ENCODE results near the gene C1orf105.

C1orf105 gene

GRCh38 chr1:172453607-172454006, 33.1 kb downstream of the C1orf105 start:
- in situ Hi-C loops (cut with MboI; ENCODE audit: low sequenced_read_pairs) = loop anchor here (25.0 kb wide), 1 partner anchor 259 kb away; no protein-coding TSS in a partner anchor

DNA sequence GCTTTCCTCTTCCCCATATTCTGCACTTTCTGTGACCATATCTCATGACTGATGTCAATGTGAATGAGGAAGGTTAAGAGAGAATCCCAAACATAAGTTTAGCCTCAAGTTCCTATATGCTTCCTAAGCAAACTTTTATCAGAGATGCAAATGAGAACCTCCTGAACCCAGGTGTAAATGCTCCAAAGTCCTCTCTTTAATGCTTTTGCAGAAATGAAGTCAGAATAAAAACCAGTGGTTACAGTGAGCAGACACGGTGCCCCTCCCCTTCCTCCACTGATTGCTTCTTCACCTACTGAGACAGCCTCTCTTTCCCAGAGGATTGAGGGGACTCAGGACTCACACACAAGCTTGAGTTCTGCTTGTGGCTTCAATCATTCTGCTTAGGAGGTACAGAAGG, 35.0 kb downstream of the C1orf105 start:
- in situ Hi-C loops (cut with MboI; ENCODE audit: low sequenced_read_pairs) = loop anchor here (25.0 kb wide), 1 partner anchor 257 kb away; no protein-coding TSS in a partner anchor

GRCh38 chr1:172456344-172456769, 35.9 kb downstream of the C1orf105 start:
- in situ Hi-C loops (cut with MboI; ENCODE audit: low sequenced_read_pairs) = loop anchor here (25.0 kb wide), 1 partner anchor 256 kb away; no protein-coding TSS in a partner anchor

- in situ Hi-C loops (cut with MboI; ENCODE audit: low sequenced_read_pairs) = loop anchor here (25.0 kb wide), 1 partner anchor 255 kb away; no protein-coding TSS in a partner anchor
Observed at GRCh38 chr1:172457479-172458130, 37.1 kb downstream of the C1orf105 start.

DNA sequence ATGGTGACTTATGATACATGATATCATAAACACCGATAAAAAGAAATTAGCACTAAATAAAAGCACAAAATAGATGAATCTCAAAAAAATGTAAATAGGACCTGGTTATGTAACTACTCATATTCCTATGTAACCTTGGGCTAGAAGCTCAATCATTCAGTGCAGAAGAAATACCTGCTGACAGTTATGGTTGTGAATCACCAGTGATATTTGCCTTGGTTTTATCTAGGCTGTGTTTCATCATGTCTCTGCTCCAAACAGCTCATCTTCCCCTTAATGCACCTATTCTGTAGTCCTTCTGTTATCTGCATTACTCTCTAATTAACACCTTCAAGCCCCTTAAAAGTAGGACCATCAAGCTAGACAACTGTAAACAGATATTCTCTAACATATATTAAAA, 39.7 kb downstream of the C1orf105 start:
- in situ Hi-C loops (cut with MboI; ENCODE audit: low sequenced_read_pairs) = loop anchor here (25.0 kb wide), 1 partner anchor 252 kb away; no protein-coding TSS in a partner anchor

- in situ Hi-C loops (cut with MboI; ENCODE audit: low sequenced_read_pairs) = loop anchor here (25.0 kb wide), 1 partner anchor 251 kb away; no protein-coding TSS in a partner anchor
Observed at GRCh38 chr1:172460887-172461315, 40.4 kb downstream of the C1orf105 start.

GRCh38 chr1:172465617-172466016, 45.1 kb downstream of the C1orf105 start:
- in situ Hi-C loops (cut with MboI; ENCODE audit: low sequenced_read_pairs) = loop anchor here (25.0 kb wide), 1 partner anchor 247 kb away; no protein-coding TSS in a partner anchor

DNA sequence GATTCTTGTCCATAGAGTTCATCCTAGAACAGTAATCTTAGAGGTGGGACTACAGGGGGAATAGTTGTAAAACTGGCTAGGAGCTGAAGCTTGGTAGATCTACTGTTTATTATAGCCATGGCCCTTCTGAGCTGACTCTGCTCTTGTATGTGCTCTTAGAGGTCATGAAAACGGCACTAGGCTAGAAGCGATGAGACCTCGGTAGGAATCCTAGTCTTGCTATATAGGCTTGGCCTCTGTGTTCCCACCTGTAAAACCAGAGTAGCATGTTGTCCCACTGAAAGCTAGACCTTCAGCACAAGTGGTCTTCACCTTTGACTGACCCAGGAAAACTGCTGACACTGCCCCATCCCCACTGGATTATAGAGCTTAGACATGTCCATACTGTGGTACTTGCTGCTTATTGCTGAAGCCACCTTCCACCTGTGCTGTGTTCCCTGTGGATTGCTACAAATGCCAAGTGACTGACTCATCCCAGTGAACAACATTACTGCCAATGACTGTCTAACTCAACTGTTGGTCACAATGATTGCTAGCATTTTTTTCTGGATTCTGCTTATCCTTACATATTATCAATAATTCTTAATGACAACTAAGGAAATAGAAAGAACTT, 46.4 kb downstream of the C1orf105 start:
- in situ Hi-C loops (cut with MboI; ENCODE audit: low sequenced_read_pairs) = loop anchor here (25.0 kb wide), 1 partner anchor 245 kb away; no protein-coding TSS in a partner anchor

GRCh38 chr1:172467446-172467845, 47.0 kb downstream of the C1orf105 start:
- in situ Hi-C loops (cut with MboI; ENCODE audit: low sequenced_read_pairs) = loop anchor here (25.0 kb wide), 1 partner anchor 245 kb away; no protein-coding TSS in a partner anchor

DNA sequence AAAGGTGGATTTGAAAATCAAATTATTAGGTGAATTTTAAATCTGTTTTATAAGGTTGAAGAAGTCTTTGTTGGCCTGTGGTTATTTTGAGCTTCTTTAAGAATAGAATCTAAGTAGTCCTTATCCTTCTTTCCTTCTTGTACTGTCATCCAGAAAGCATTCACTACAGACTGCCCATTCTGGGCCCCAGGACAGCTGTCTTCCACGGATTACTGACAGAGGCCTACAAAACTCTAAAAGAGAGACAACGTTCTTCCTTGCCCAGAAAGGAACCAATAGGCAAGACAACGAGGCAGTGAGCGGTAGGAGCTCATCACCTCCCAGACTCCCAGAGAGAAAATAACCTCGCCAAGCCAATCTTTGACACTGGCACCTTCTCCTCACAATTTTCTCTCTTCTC, 47.8 kb downstream of the C1orf105 start:
- in situ Hi-C loops (cut with MboI; ENCODE audit: low sequenced_read_pairs) = loop anchor here (25.0 kb wide), 1 partner anchor 244 kb away; no protein-coding TSS in a partner anchor

DNA sequence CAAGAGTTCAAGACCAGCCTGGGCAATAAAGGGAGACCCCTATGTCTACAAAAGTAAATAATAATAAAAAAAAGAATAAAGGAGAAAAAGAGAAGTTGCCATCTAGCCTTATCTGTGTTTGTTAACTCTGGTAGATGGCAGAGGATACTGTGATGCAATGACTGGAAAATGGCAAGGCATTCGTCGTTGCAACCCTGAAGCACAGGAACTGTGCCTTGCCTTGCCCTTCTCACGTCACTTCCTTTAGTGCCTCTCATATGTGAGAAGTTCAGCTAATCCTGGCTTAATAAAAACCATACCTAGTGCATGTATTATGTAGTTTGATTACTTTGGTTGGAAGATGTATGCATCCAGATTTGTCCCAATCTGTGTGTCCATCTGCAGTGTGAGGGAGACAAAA, 49.2 kb downstream of the C1orf105 start:
- in situ Hi-C loops (cut with MboI; ENCODE audit: low sequenced_read_pairs) = loop anchor here (25.0 kb wide), 1 partner anchor 243 kb away; no protein-coding TSS in a partner anchor

DNA sequence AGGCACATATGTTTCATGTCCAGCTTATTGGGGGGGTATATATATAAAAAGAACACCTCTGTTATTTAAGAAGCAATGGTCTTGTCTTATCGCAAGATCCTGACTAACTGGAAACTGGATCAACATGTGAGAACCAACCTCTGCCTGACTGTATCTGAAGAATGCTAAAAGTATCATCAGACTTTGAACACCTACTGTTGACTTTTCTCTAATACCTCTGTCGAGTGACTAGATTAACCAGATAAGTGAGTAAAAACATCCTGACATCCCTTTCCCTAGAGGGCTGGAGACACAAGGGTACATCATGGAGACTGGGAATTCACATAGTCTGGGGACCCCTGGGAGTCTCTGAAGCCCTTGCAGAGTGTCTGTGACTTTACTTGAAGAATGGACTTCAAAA, 49.7 kb downstream of the C1orf105 start:
- in situ Hi-C loops (cut with MboI; ENCODE audit: low sequenced_read_pairs) = loop anchor here (25.0 kb wide), 1 partner anchor 242 kb away; no protein-coding TSS in a partner anchor

GRCh38 chr1:172471666-172472065, 51.2 kb downstream of the C1orf105 start:
- in situ Hi-C loops (cut with MboI; ENCODE audit: low sequenced_read_pairs) = loop anchor here (25.0 kb wide), 1 partner anchor 241 kb away; no protein-coding TSS in a partner anchor

- in situ Hi-C loops (cut with MboI; ENCODE audit: low sequenced_read_pairs) = loop anchor here (25.0 kb wide), 1 partner anchor 240 kb away; no protein-coding TSS in a partner anchor
Observed at GRCh38 chr1:172472495-172472894, 52.0 kb downstream of the C1orf105 start.

DNA sequence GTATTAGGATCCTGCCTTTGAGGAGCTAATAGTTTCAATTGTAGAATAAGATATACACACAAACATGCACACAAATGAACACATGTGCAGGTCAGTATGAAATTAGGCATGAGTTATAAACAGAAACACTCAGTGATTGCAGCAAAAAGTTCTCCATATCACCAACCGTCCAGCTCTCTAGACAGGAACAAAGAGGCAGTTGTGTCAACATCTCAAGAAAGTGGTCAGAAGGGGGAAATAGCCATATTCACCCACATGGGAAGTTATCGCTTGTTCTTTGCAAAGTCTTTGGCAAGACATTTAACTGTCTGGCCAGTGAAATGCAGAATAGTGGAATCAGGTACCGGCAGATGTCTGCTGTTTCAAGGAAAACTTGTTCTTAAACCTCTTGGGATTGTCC, 52.8 kb downstream of the C1orf105 start:
- in situ Hi-C loops (cut with MboI; ENCODE audit: low sequenced_read_pairs) = loop anchor here (25.0 kb wide), 1 partner anchor 239 kb away; no protein-coding TSS in a partner anchor

- in situ Hi-C loops (cut with MboI; ENCODE audit: low sequenced_read_pairs) = loop anchor here (25.0 kb wide), 1 partner anchor 238 kb away; no protein-coding TSS in a partner anchor
Observed at GRCh38 chr1:172473842-172474241, 53.4 kb downstream of the C1orf105 start.

- in situ Hi-C loops (cut with MboI; ENCODE audit: low sequenced_read_pairs) = no loop called here
Observed at GRCh38 chr1:172476218-172476811, 55.8 kb downstream of the C1orf105 start.

DNA sequence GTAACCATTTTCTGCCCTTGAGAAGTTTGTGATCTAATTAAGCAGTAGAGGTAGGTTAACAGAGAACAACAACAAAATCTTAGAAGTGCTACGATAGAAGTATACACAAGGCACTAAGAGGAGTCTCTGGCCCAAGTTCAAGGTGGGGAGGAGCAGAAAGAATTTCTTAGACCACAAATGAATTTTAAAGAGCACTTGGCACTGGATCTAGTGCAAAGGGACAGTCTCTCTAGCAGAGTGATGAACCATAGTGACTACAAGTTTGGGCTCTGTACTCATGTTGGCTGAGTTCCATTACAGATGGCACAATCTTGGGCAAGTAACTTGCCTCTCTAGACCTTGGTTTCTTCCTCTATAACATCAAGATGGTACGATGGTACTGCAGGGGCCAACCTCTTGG, 56.7 kb downstream of the C1orf105 start:
- in situ Hi-C loops (cut with MboI; ENCODE audit: low sequenced_read_pairs) = no loop called here

GRCh38 chr1:172477741-172478140, 57.3 kb downstream of the C1orf105 start:
- in situ Hi-C loops (cut with MboI; ENCODE audit: low sequenced_read_pairs) = no loop called here

- in situ Hi-C loops (cut with MboI; ENCODE audit: low sequenced_read_pairs) = no loop called here
Observed at GRCh38 chr1:172478485-172478884, 58.0 kb downstream of the C1orf105 start.

DNA sequence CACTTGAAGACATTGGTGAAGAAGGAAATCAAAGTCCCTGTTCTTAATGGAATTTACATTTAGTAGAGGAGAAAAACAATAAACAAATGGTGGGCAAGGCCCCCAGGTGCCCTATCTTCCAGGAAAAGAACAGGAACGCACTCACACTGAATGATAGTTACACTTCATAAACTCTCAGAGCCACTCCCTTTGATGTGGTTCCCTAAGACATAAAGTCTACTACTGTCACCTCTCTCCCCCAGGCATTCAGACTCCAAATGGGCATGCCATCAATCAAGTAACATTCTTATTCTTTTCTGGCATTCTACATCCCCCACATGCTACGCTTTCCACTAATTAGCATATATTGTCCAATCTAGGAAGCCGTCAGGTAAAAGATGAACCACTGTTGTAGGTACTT, 59.9 kb downstream of the C1orf105 start:
- in situ Hi-C loops (cut with MboI; ENCODE audit: low sequenced_read_pairs) = no loop called here

Measured in HL-60/S4 treated with retinoic acid at 250 ng/mL for 4 days and 3 days (cell line).